HEK293 (cell line): ENCODE measurements around the gene UCHL3.
A peak's percentile ranks its signal among the peaks of the same experiment; 100 is the strongest.

ENCODE experiments used
- EGR2 ChIP-seq: fragments of 450-650 bp; formaldehyde crosslinking; IDR thresholded peaks from 2 replicates; pipeline ENCODE4 v1.5.1; 2016; ENCODE audit warnings: low read depth, missing biosample characterization, missing genetic modification characterization
- GLIS1 ChIP-seq: fragments of 450-650 bp; formaldehyde crosslinking; IDR thresholded peaks from 2 replicates; pipeline ENCODE4 v1.5.1; 2016; ENCODE audit warnings: missing biosample characterization, missing genetic modification characterization
- HIC1 ChIP-seq: fragments of 450-650 bp; formaldehyde crosslinking; IDR thresholded peaks from 2 replicates; pipeline ENCODE4 v1.5.1; 2016; ENCODE audit warnings: missing biosample characterization, missing genetic modification characterization
- HOXA7 ChIP-seq: sonication (generic); formaldehyde crosslinking; IDR thresholded peaks from 2 replicates; pipeline ENCODE4 v1.8.1; 2022; ENCODE audit warnings: missing genetic modification reagents, borderline replicate concordance
- TCF7L2 ChIP-seq: IDR thresholded peaks from 2 replicates; pipeline ENCODE4 v1.6.1; 2011; ENCODE audit warnings: low read depth, mild to moderate bottlenecking, inconsistent platforms, low read length, moderate library complexity, borderline replicate concordance
- YY1 ChIP-seq: fragments of 450-650 bp; formaldehyde crosslinking; IDR thresholded peaks from 2 replicates; pipeline ENCODE4 v1.5.1; 2018; ENCODE audit warnings: missing biosample characterization, missing genetic modification characterization
- ZBTB44 ChIP-seq: fragments of 450-650 bp; IDR thresholded peaks from 2 replicates; pipeline ENCODE4 v1.5.1; 2018; ENCODE audit warnings: missing biosample characterization, mild to moderate bottlenecking, missing genetic modification characterization
- ZNF121 ChIP-seq: fragments of 450-650 bp; formaldehyde crosslinking; IDR thresholded peaks from 2 replicates; pipeline ENCODE4 v1.5.1; 2016; ENCODE audit warnings: missing biosample characterization, missing genetic modification characterization
- ZNF174 ChIP-seq: fragments of 450-650 bp; formaldehyde crosslinking; IDR thresholded peaks from 2 replicates; pipeline ENCODE4 v1.5.0; 2017; ENCODE audit warnings: missing biosample characterization, mild to moderate bottlenecking, missing genetic modification characterization
- ZNF18 ChIP-seq: fragments of 450-650 bp; formaldehyde crosslinking; IDR thresholded peaks from 2 replicates; pipeline ENCODE4 v1.5.1; 2016; ENCODE audit warnings: missing biosample characterization, missing genetic modification characterization
- ZNF184 ChIP-seq: fragments of 450-650 bp; IDR thresholded peaks from 2 replicates; pipeline ENCODE4 v1.5.1; 2018; ENCODE audit warnings: missing biosample characterization, mild to moderate bottlenecking, missing genetic modification characterization
- ZNF214 ChIP-seq: fragments of 450-650 bp; formaldehyde crosslinking; IDR thresholded peaks from 2 replicates; pipeline ENCODE4 v1.5.1; 2017; ENCODE audit warnings: missing biosample characterization, mild to moderate bottlenecking, missing genetic modification characterization, borderline replicate concordance
- ZNF341 ChIP-seq: fragments of 450-650 bp; formaldehyde crosslinking; IDR thresholded peaks from 2 replicates; pipeline ENCODE4; 2016; ENCODE audit warnings: low read depth, missing biosample characterization, missing genetic modification characterization
- ZNF449 ChIP-seq: fragments of 450-650 bp; formaldehyde crosslinking; IDR thresholded peaks from 2 replicates; pipeline ENCODE4 v1.5.1; 2017; ENCODE audit warnings: missing biosample characterization, mild to moderate bottlenecking, missing genetic modification characterization, moderate library complexity
- ZNF48 ChIP-seq: fragments of 450-650 bp; formaldehyde crosslinking; IDR thresholded peaks from 2 replicates; pipeline ENCODE4 v1.5.1; 2016; ENCODE audit warnings: missing biosample characterization, missing genetic modification characterization
- ZNF510 ChIP-seq: fragments of 450-650 bp; formaldehyde crosslinking; IDR thresholded peaks from 2 replicates; pipeline ENCODE4 v1.5.1; 2018; ENCODE audit warnings: mild to moderate bottlenecking, missing genetic modification characterization, missing biosample characterization; ENCODE audit not compliant: insufficient replicate concordance
- ZNF513 ChIP-seq: fragments of 450-650 bp; IDR thresholded peaks from 2 replicates; pipeline ENCODE4 v1.5.1; 2018; ENCODE audit warnings: missing biosample characterization, missing genetic modification characterization
- ZNF555 ChIP-seq: fragments of 450-650 bp; formaldehyde crosslinking; conservative IDR thresholded peaks from 2 replicates; pipeline ENCODE4 v1.5.1; 2017; ENCODE audit warnings: missing biosample characterization, mild to moderate bottlenecking, missing genetic modification characterization, inconsistent platforms
- ZNF654 ChIP-seq: fragments of 450-650 bp; formaldehyde crosslinking; IDR thresholded peaks from 2 replicates; pipeline ENCODE4 v1.5.1; 2016; ENCODE audit warnings: low read depth, missing biosample characterization, missing genetic modification characterization
- ZNF660 ChIP-seq: fragments of 450-650 bp; IDR thresholded peaks from 2 replicates; pipeline ENCODE4 v1.5.1; 2018; ENCODE audit warnings: missing biosample characterization, mild to moderate bottlenecking, missing genetic modification characterization
- ZNF664 ChIP-seq: fragments of 450-650 bp; formaldehyde crosslinking; IDR thresholded peaks from 2 replicates; pipeline ENCODE4 v1.5.1; 2016; ENCODE audit warnings: missing biosample characterization, missing genetic modification characterization
- ZNF692 ChIP-seq: fragments of 450-650 bp; formaldehyde crosslinking; IDR thresholded peaks from 2 replicates; pipeline ENCODE4 v1.5.1; 2016; ENCODE audit warnings: missing biosample characterization, missing genetic modification characterization
- ZNF777 ChIP-seq: fragments of 450-650 bp; formaldehyde crosslinking; IDR thresholded peaks from 2 replicates; pipeline ENCODE4 v1.5.1; 2017; ENCODE audit warnings: missing biosample characterization, missing genetic modification characterization, borderline replicate concordance
- ZNF791 ChIP-seq: fragments of 450-650 bp; formaldehyde crosslinking; IDR thresholded peaks from 2 replicates; pipeline ENCODE4 v1.5.1; 2016; ENCODE audit warnings: missing biosample characterization, missing genetic modification characterization
- ZSCAN23 ChIP-seq: fragments of 450-650 bp; formaldehyde crosslinking; IDR thresholded peaks from 2 replicates; pipeline ENCODE4 v1.5.1; 2016; ENCODE audit warnings: missing biosample characterization, missing genetic modification characterization
- ZSCAN30 ChIP-seq: fragments of 450-650 bp; IDR thresholded peaks from 2 replicates; pipeline ENCODE4 v1.5.1; 2018; ENCODE audit warnings: missing biosample characterization, mild to moderate bottlenecking, missing genetic modification characterization, moderate library complexity
- ZXDB ChIP-seq: fragments of 450-650 bp; formaldehyde crosslinking; IDR thresholded peaks from 2 replicates; pipeline ENCODE4 v1.5.1; 2016; ENCODE audit warnings: missing biosample characterization, missing genetic modification characterization

Gene UCHL3

GRCh38 chr13:75549262-75550158 is at the start of gene UCHL3 (continued):
- TF ChIP-seq ZNF18 (tag by site-specific recombination) (no peak), ZNF513 (no peak), ZSCAN23 (no peak), HIC1 (tag by site-specific recombination) (peak; percentile 30; the same call in 1 of the 2 replicates), ZNF214 (no peak), ZNF510 (tag by site-specific recombination) (no peak), ZNF791 (tag by site-specific recombination) (no peak), YY1 (tag by site-specific recombination) (no peak; the same call in none of the 2 replicates), ZNF449 (tag by site-specific recombination) (0 out of 2 replicates have a peak, but pooled peaks have one; percentile 8), ZNF777 (tag by site-specific recombination) (no peak), ZNF121 (tag by site-specific recombination) (no peak), ZNF48 (no peak), ZNF660 (tag by site-specific recombination) (0 out of 2 replicates have a peak, but pooled peaks have one; percentile 19), ZNF555 (no peak), EGR2 (tag by site-specific recombination) (peak; percentile 79), GLIS1 (0 out of 2 replicates have a peak, but pooled peaks have one; percentile 12), ZBTB44 (no peak), ZNF174 (tag by site-specific recombination) (no peak), ZNF341 (no peak), ZSCAN30 (0 out of 2 replicates have a peak, but pooled peaks have one; percentile 35), ZNF654 (tag by site-specific recombination) (no peak), ZXDB (no peak), TCF7L2 (peak; percentile 71; the same call in 1 of the 2 replicates), ZNF692 (0 out of 2 replicates have a peak, but pooled peaks have one; percentile 30), ZNF184 (tag by site-specific recombination) (no peak), HOXA7 (CRISPR knock-in tag) (no peak), ZNF664 (tag by site-specific recombination) (no peak)
